A673 (cell line): ENCODE results near the gene TEC.

Experiments
- CTCF ChIP-seq: fragments of 300-800, 200-600 bp; sonication (generic); conservative IDR thresholded peaks from 2 replicates; pipeline ENCODE4 v1.5.1; 2017; ENCODE audit warnings: low read depth, mild to moderate bottlenecking, antibody characterized with exemption, low read length, moderate library complexity, mixed read lengths
- EZH2 ChIP-seq: fragments of 200-600 bp; sonication (generic); IDR thresholded peaks from 2 replicates; pipeline ENCODE4 v1.6.1; 2017; ENCODE audit warnings: borderline replicate concordance, low read depth, mild to moderate bottlenecking, mixed read lengths, antibody characterized with exemption, low read length; ENCODE audit not compliant: poor library complexity, severe bottlenecking

- TF ChIP-seq EZH2 = no peak
- TF ChIP-seq CTCF = no peak
Observed at GRCh38 chr4:48152259-48152658, 117.4 kb downstream of the TEC start.
